IPS-18a (cell line): ENCODE measurements around the gene ANKRD11.
"Not testable (repeated sequence)": the region's sequence is repeated elsewhere in the genome, so short reads cannot be mapped to it uniquely, and the experiment has no call there.

Experiments used
- H3K27ac ChIP-seq: one replicate; pipeline ENCODE4 v1.5.1; 2013; ENCODE audit warnings: low read length
- H3K27me3 ChIP-seq: one replicate; pipeline ENCODE4 v1.6.1; 2013; ENCODE audit warnings: mild to moderate bottlenecking, low read length; ENCODE audit not compliant: control insufficient read depth, insufficient read depth
- H3K36me3 ChIP-seq: one replicate; pipeline ENCODE4 v1.6.1; 2013; ENCODE audit warnings: low read depth, low read length; ENCODE audit not compliant: control insufficient read depth
- H3K4me1 ChIP-seq: one replicate; pipeline ENCODE4 v1.6.1; 2013; ENCODE audit warnings: low read depth, low read length; ENCODE audit not compliant: control insufficient read depth
- H3K4me3 ChIP-seq: one replicate; pipeline ENCODE4 v1.5.1; 2013; ENCODE audit warnings: low read length
- H3K9ac ChIP-seq: one replicate; pipeline ENCODE4 v1.6.1; 2013; ENCODE audit warnings: mild to moderate bottlenecking, low read length, moderate library complexity
- H3K9me3 ChIP-seq: one replicate; pipeline ENCODE4 v1.6.1; 2013; ENCODE audit warnings: low read depth, low read length; ENCODE audit not compliant: control insufficient read depth

The ANKRD11 gene

DNA sequence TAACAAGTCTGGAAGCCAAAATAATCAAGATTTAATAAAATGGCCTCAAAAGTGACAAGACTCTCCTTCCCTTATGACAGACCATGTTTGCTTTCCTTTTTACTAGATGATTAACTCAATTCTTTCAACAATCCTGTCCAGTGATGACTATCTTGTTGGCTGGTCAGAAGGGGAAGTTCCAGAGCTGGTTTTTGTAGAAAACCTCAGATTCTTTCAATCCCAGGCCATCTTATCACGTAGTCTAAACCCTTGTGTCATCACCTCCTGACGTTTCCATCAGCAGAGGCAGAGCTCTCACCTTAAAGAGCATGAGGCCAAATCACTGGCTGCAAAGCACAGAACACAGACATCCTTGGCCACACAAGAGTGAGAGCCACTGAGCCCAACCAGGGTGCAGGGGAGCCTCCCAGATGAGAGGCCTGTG is 125.3 kb downstream of the ANKRD11 start:
- Histone ChIP-seq H3K27ac (no peak overlapping the region), H3K27me3 (no peaks in the 10 kb centered on the region), H3K4me1 (peaks cover 27% of the 10 kb centered on the region), H3K4me3 (no peak overlapping the region), H3K9ac (no peak overlapping the region), H3K9me3 (no peaks in the 10 kb centered on the region), H3K36me3 (no peaks in the 10 kb centered on the region)

DNA sequence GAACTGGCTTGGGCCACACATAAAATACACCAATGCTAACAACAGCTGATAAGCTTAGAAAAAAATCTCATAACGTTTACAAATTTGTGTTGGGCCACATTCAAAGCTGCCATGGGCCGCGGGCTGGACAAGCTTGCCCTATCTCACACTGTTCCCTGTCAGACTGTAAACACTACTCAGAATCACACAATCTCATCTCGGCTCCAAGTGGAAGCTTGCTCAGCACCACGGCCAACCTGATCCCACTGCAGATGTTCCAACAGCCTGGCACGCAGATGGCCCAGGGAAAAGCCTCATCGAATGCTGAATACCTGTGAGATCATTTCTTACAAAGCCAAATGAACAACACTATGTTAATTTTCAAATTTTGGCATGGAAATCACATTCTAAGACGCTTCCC is 125.8 kb downstream of the ANKRD11 start:
- no peak overlapping the region for H3K9ac ChIP-seq
- H3K4me1 ChIP-seq: peaks cover 27% of the 10 kb centered on the region
- H3K27ac ChIP-seq: no peak overlapping the region

DNA sequence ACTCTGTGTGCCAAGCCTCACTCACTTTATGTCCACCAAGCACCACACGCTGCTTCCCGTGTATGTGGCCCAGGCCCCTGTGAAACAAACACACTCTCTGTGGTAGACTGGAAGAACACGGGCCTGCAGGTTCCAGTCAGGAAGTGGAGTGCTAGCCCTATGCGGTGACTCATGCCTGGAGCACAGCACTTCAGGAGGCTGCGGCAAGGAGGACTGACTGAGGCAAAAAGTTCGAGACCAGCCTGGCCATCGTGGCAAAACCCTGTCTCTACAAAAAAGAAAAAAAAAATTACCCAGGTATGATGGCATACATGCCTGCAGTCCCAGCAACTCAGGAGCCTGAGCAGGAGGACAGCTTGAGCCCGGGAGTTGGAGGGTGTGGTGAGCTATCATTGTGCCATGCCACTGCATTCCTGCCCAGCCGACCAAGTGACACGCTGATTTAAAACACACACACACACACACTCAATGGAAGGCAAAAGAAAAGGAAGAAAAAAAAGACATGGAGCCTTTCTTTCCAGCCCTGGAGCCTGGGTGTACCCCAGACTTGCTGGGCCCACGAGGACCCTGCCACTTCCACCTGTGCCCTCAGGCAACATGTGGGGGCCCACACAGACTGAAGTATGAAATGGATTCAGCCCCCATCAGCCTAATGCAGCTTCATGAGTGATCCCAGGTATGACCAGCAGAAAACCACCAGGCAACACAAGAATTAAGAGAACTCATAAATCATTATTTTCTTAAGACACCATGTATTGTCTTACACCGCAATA is 126.6 kb downstream of the ANKRD11 start:
- no peak overlapping the region for H3K27ac ChIP-seq
- H3K27me3 ChIP-seq: no peaks in the 10 kb centered on the region
- H3K9ac ChIP-seq: no peak overlapping the region
- peaks cover 27% of the 10 kb centered on the region for H3K4me1 ChIP-seq
- no peak overlapping the region for H3K4me3 ChIP-seq
- no peaks in the 10 kb centered on the region for H3K9me3 ChIP-seq
- no peaks in the 10 kb centered on the region for H3K36me3 ChIP-seq

More for the DNA sequence above, 125.8 kb downstream of the ANKRD11 start:
- no peaks in the 10 kb centered on the region for H3K9me3 ChIP-seq
- H3K4me3 ChIP-seq: no peak overlapping the region
- H3K36me3 ChIP-seq: no peaks in the 10 kb centered on the region
- H3K27me3 ChIP-seq: no peaks in the 10 kb centered on the region

DNA sequence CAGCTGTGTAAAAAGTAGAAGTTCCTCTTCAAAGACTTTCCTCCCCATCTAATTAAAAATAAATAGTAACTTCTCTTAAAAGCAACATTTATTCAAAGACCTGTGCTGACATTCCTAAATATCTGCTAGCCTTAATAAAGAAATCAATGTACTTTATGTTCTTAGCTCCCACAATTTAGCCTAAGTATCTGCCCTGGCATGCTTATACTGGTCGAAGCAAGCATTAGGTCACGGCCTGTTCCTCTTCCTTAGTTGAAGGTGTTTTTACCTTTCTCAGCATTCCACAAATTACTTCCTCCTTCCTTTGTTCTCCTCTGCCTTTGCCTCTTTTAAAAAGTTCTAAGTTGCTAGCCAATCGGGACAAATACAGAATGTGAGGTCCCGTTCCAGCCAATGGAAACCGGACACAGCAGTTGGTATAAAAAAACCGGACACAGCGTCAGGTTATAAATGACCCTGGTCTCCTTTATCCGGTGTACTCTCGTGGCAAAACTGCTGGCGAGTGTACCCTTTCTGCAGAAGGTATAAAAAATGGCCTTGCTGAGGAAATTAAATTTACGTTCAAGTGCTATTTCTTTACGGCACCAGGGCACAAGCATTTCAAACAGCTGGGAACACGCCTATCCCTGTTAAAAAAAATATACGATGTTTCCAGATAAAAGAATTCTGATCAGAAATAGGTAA is 127.7 kb downstream of the ANKRD11 start:
- not testable (repeated sequence) for H3K27me3 ChIP-seq, H3K9ac ChIP-seq, H3K4me3 ChIP-seq, H3K9me3 ChIP-seq, H3K27ac ChIP-seq, H3K36me3 ChIP-seq
- H3K4me1 ChIP-seq: peaks cover 27% of the 10 kb centered on the region

DNA sequence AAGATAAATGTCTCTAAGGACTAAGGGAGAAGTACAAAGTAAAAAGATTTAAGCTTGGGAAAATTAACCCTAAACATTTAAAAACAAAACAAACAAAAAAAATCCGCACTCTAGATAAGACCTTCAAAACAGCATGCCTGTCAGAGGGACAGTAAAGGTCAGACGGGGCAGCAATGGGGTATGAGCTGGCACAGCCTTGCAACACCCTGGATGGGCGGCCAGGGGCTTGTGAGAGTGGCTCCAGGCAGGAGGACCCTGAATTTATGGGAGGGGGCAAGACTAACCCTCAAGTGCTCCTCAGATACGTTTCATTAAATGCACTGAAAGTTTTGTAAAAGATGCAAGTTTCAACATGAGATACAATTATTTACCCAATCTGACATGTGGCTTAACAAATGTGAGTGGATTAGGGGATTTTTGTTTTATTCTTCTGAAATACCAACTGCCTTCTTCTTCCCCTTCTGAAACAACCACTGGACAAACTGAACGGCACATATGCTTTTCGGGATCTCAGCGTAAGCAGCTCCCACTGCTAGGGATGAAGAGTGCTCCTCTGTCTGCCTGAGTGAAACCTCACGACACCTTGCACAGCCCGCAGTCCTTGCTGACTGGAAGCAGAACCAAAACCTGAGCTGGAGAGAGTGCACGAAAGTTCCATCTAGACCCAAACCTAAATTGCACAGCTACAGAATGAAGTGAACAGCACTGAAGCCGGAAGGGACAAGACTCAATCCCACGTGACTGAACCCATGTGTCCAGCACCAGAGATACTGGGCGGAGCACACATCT is 128.4 kb downstream of the ANKRD11 start:
- H3K9ac ChIP-seq: no peak overlapping the region
- no peak overlapping the region for H3K4me3 ChIP-seq
- H3K9me3 ChIP-seq: no peaks in the 10 kb centered on the region
- peaks cover 27% of the 10 kb centered on the region for H3K4me1 ChIP-seq
- H3K27ac ChIP-seq: peak overlapping the region; percentile 12
- H3K27me3 ChIP-seq: no peaks in the 10 kb centered on the region
- H3K36me3 ChIP-seq: no peaks in the 10 kb centered on the region

DNA sequence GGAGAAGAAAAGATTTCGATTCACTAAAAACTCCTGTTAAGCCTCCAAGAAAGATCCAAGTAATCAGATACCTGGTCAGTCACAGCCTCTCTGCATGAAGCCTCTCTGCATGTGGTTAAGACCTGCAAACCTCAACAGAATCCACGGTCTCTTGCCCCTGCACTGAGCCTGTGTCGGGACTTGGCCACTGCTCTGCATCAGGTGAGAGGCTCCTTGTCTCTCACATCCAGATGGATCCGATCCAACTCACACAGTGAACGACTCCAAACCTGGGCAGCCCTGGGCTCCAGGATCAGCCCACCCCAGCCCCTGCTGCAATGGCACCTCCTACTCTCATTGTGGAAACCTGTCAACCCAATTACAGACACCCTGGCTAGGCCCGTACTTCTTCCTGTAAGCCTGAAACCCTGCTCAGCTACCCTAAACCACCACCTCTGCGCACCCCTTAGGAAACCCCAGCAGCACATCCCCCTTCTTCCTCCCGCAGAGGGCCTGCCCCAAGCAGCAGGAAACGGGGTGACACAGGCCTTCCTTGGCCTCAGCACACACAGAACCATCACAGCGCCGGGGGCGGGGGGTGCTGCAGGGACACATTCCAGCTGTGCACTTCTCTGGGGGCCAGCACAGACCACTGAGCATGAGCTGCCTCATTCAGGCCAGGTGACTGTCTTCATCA is 129.5 kb downstream of the ANKRD11 start:
- H3K9me3 ChIP-seq: no peaks in the 10 kb centered on the region
- H3K9ac ChIP-seq: no peak overlapping the region
- peak overlapping the region; percentile 9 for H3K4me3 ChIP-seq
- H3K4me1 ChIP-seq: peaks cover 27% of the 10 kb centered on the region
- no peaks in the 10 kb centered on the region for H3K27me3 ChIP-seq
- H3K36me3 ChIP-seq: no peaks in the 10 kb centered on the region
- H3K27ac ChIP-seq: no peak overlapping the region

DNA sequence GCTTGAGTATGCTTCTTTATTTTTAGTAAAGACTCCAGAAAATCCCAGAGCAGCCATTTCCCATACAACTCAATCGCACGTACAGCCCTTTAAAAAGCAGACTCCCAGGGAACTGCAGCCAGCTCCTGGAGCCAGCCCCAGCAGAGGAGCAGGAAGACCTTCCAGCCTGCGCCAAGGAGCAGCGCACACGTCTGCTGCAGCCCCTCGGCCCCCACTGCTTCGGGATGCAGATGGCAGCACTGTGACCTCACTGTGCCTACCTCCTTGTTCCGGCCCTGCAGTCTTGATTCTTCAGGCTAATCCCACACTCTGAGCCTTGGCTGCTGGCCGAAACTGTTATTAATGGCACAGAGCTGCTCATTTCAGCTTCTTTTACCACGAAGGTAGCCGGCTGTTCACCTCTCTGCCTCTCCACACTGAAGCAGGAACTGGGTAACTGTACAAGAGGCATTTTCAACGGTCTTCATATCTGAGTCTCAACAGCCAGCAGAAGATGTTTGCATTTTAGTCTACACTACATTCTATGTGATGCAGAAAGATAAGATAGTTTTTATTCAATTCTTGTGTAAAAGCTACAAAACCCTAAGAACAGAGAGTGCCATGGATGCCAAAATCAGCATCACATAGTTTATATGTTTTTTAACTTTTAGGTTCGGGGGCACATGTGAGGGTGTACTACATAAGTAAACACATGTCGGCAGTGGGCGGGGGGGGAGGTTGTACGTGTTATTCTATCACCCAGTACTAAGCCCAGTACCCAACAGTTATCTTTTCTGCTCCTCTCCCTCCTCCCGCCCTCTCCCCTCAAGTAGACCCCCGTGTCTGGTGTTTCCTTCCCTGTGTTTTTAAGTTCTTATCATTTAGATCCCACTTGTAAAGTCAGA is 130.9 kb downstream of the ANKRD11 start:
- no peak overlapping the region for H3K27ac ChIP-seq
- no peaks in the 10 kb centered on the region for H3K27me3 ChIP-seq
- no peak overlapping the region for H3K4me3 ChIP-seq
- no peaks in the 10 kb centered on the region for H3K36me3 ChIP-seq
- peaks cover 27% of the 10 kb centered on the region for H3K4me1 ChIP-seq
- H3K9me3 ChIP-seq: no peaks in the 10 kb centered on the region
- no peak overlapping the region for H3K9ac ChIP-seq

DNA sequence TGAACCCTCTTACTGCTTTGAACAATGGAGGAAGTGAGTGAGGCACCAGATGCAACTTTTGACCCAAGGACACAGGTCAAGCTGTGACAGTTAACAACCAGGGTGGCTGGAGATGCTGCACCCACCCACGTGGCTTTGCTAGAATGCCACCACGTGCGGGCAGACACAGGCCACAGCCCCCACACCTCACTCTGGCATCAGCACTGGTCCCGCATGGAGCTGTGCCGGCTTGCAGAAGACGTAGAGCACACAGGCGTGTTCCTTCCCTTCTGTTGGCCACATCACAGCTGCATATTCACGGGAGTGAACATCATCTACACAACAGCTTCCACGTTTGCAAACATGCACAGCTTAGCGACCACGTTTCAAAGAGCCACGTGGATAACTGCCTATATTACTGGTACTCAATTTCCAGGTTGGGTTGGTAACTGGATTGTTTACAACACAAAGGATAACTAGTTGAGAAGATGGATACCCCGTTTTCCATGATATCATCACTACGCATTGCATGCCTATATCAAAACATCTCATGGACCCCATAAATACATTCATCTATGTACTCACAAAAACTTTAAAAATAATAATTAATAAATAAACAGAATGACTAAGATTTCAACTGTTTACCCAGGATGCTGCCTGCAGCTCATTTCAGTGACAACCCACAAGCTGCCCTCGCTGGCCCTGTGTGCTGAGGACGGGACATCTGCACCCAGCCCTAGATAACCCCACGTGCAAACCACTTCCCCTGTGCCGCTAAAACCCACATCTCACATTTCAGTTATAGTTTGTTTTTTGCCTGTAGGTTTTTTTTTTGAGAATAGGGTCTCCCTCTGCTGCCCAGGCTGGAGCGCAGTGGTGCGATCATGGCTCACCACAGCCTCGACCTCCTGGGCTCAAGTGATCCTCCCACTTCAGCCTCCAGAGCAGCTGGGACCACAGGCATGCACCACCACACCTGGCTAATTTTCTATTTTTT is 132.0 kb downstream of the ANKRD11 start:
- no peaks in the 10 kb centered on the region for H3K27me3 ChIP-seq
- no peaks in the 10 kb centered on the region for H3K36me3 ChIP-seq
- H3K4me3 ChIP-seq: no peak overlapping the region
- H3K9ac ChIP-seq: no peak overlapping the region
- H3K27ac ChIP-seq: no peak overlapping the region
- H3K4me1 ChIP-seq: peaks cover 27% of the 10 kb centered on the region
- no peaks in the 10 kb centered on the region for H3K9me3 ChIP-seq

DNA sequence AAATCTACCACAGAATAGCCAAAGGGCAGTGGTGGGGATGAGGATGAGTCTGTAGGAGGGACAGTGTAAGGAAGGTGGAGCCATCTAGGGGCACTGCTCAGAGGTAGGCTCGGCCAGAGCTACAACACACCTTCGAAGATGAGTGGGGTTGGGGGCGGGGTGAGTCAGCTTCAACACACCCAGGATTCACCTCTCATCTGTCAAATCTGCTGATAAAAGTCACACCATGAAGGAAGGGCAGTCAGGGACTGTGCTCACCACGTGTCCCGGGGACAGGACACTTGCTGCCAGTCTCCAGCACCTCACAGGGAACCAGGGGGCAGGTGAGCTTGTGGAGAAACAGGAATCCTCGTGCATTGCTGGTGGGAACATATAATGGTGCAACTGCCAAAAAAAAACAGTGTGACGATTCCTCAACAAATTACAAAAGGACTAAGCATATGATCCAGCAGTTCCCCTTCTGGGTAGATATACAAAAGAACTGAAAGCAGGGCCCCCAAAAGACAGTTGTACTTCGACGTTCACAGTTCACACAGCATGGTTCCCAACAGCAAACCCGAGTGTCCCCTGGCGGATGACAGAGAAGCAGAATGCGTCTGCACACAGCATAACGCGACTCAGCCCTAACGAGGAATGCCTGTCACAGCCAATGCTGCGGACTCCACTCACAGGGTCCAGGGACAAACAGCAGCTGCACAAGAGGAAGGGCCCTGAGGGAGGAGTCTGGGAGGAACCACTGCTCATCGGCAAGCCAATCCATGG is 133.1 kb downstream of the ANKRD11 start:
- H3K27me3 ChIP-seq: no peaks in the 10 kb centered on the region
- no peaks in the 10 kb centered on the region for H3K36me3 ChIP-seq
- no peak overlapping the region for H3K4me3 ChIP-seq
- no peaks in the 10 kb centered on the region for H3K9me3 ChIP-seq
- H3K4me1 ChIP-seq: peaks cover 19% of the 10 kb centered on the region
- H3K27ac ChIP-seq: no peak overlapping the region
- H3K9ac ChIP-seq: no peak overlapping the region
